H1 (cell line): ENCODE data around the gene ZNF652. TPM values are rescaled to one million over a fixed set of nuclear protein-coding genes. Genes with fewer than 3 reads are reported as not detected.

Experiments used
- CTCF ChIA-PET: fragments of 300-600 bp; sonication (Branson Sonifier 250); formaldehyde crosslinking; loops from one replicate; lab custom pipeline; 2021; ENCODE audit not compliant: partially characterized antibody; lab: Charles Lee
- POLR2A ChIA-PET: fragments of 300-600 bp; sonication (Branson Sonifier 250); formaldehyde crosslinking; loops from one replicate; lab custom pipeline; 2021; ENCODE audit warnings: inconsistent platforms; ENCODE audit not compliant: partially characterized antibody; lab: Charles Lee
- DNase-seq, 2 experiments: peaks; one replicate each; pipeline versions ENCODE4 v3.0.0 to v3.0.0-alpha.2; 2010 to 2022; ENCODE audit warnings: low spot score in 2 of 2, low read depth in 1 of 2, mixed read lengths in 1 of 2
- FAIRE-seq: peaks from 2 replicates; lab custom pipeline; 2011; peaks lifted over from hg19 to GRCh38; lab: Jason Lieb, UNC
- H2AFZ ChIP-seq: 2 replicates; pipeline ENCODE4 v1.8.1; 2012; ENCODE audit warnings: low read length, inconsistent platforms
- H2AK5ac ChIP-seq: 2 replicates; pipeline ENCODE4 v1.6.1; 2013; ENCODE audit warnings: low read depth, low read length
- H2BK120ac ChIP-seq: replicated peaks from 2 replicates; pipeline ENCODE3; 2013; ENCODE audit warnings: low read depth, low read length, inconsistent platforms
- H2BK12ac ChIP-seq: 2 replicates; pipeline ENCODE4 v1.6.1; 2013; ENCODE audit warnings: low read depth, low read length
- H2BK15ac ChIP-seq: 2 replicates; pipeline ENCODE4 v1.6.1; 2013; ENCODE audit warnings: low read length
- H2BK20ac ChIP-seq: 2 replicates; pipeline ENCODE4 v1.6.1; 2013; ENCODE audit warnings: low read length
- H2BK5ac ChIP-seq: 2 replicates; pipeline ENCODE4 v1.6.1; 2013; ENCODE audit warnings: low read depth, low read length
- H3K14ac ChIP-seq: 2 replicates; pipeline ENCODE4 v1.6.1; 2013; ENCODE audit warnings: inconsistent platforms; ENCODE audit not compliant: insufficient read length
- H3K18ac ChIP-seq: 2 replicates; pipeline ENCODE4 v1.6.1; 2013; ENCODE audit warnings: low read length; ENCODE audit errors: extremely low read depth
- H3K23ac ChIP-seq: 2 replicates; pipeline ENCODE4 v1.6.1; 2013; ENCODE audit warnings: inconsistent platforms; ENCODE audit not compliant: insufficient read length
- H3K23me2 ChIP-seq: 2 replicates; pipeline ENCODE4 v1.6.1; 2013; ENCODE audit warnings: low read depth, low read length
- H3K27ac ChIP-seq: 2 replicates; pipeline ENCODE4 v1.6.1; 2011; ENCODE audit warnings: low read depth, low read length, inconsistent platforms
- H3K27me3 ChIP-seq, 4 experiments: replicated peaks in 1 of 4; 1 replicate in 1 of 4; 2 replicates in 3 of 4; pipeline versions ENCODE4 v1.6.1 to v1.8.1; 2011 to 2013; ENCODE audit warnings: low read length in 3 of 4, mild to moderate bottlenecking in 3 of 4, inconsistent platforms in 2 of 4, mixed read lengths in 2 of 4, moderate library complexity in 1 of 4; ENCODE audit not compliant: control insufficient read depth in 3 of 4, insufficient read depth in 3 of 4; ENCODE audit errors: extremely low read depth in 1 of 4
- H3K36me3 ChIP-seq, 4 experiments: 2 replicates each; pipeline versions ENCODE4 v1.6.1 to v1.8.1; 2011 to 2013; ENCODE audit warnings: mild to moderate bottlenecking in 4 of 4, low read length in 3 of 4, moderate library complexity in 2 of 4, control low read depth in 1 of 4, inconsistent platforms in 1 of 4; ENCODE audit not compliant: insufficient read depth in 4 of 4, control insufficient read depth in 2 of 4
- H3K4ac ChIP-seq: replicated peaks from 2 replicates; pipeline ENCODE3; 2013; ENCODE audit warnings: low read length, low read depth, mixed read lengths, inconsistent platforms; ENCODE audit not compliant: insufficient read length
- H3K4me1 ChIP-seq, 4 experiments: replicated peaks in 1 of 4; 1 replicate in 1 of 4; 2 replicates in 3 of 4; pipeline versions ENCODE4 v1.6.1 to v1.8.1; 2011 to 2013; ENCODE audit warnings: low read length in 3 of 4, inconsistent platforms in 2 of 4, mixed read lengths in 1 of 4; ENCODE audit not compliant: insufficient read depth in 4 of 4, control insufficient read depth in 3 of 4
- H3K4me2 ChIP-seq, 2 experiments: 2 replicates each; pipeline versions ENCODE4 v1.6.1 to v1.8.1; 2011 to 2013; ENCODE audit warnings: low read depth in 2 of 2, low read length in 2 of 2, control low read depth in 1 of 2, inconsistent platforms in 1 of 2, mild to moderate bottlenecking in 1 of 2; ENCODE audit not compliant: insufficient read depth in 1 of 2
- H3K4me3 ChIP-seq, 4 experiments: fragments of 200-600, 300-600 bp in 1 of 4; sonication (generic), shearing (Covaris generic), sonication (Bioruptor Twin) in 1 of 4; 2 replicates each; pipeline versions ENCODE4 v1.5.1 to v1.8.1; 2011 to 2016; ENCODE audit warnings: low read length in 4 of 4, low read depth in 3 of 4, control low read depth in 2 of 4, inconsistent platforms in 2 of 4, mild to moderate bottlenecking in 2 of 4, mixed read lengths in 1 of 4, moderate library complexity in 1 of 4; ENCODE audit not compliant: insufficient read depth in 2 of 4; ENCODE audit errors: extremely low read depth in 1 of 4
- H3K56ac ChIP-seq: replicated peaks from 2 replicates; pipeline ENCODE3; 2013; ENCODE audit warnings: low read depth, mild to moderate bottlenecking, mixed read lengths, low read length, inconsistent platforms; ENCODE audit not compliant: insufficient read length
- H3K79me1 ChIP-seq: 2 replicates; pipeline ENCODE4 v1.6.1; 2013; ENCODE audit warnings: low read depth, low read length, control low read depth
- H3K79me2 ChIP-seq, 2 experiments: 2 replicates each; pipeline versions ENCODE4 v1.6.1 to v1.8.1; 2012 to 2013; ENCODE audit warnings: low read length in 2 of 2, mild to moderate bottlenecking in 2 of 2, inconsistent platforms in 1 of 2; ENCODE audit not compliant: insufficient read depth in 2 of 2, control insufficient read depth in 1 of 2
- H3K9ac ChIP-seq, 4 experiments: replicated peaks in 1 of 4; 1 replicate in 1 of 4; 2 replicates in 3 of 4; pipeline versions ENCODE4 v1.6.1 to v1.8.1; 2011 to 2013; ENCODE audit warnings: low read depth in 3 of 4, low read length in 3 of 4, control low read depth in 2 of 4, mild to moderate bottlenecking in 2 of 4, moderate library complexity in 2 of 4, inconsistent platforms in 1 of 4; ENCODE audit errors: extremely low read depth in 1 of 4
- H3K9me3 ChIP-seq, 2 experiments: 2 replicates each; pipeline versions ENCODE4 v1.6.1 to v1.8.1; 2012 to 2013; ENCODE audit warnings: mild to moderate bottlenecking in 2 of 2, moderate library complexity in 2 of 2, control low read depth in 1 of 2, inconsistent platforms in 1 of 2, low read depth in 1 of 2, low read length in 1 of 2, mixed read lengths in 1 of 2; ENCODE audit not compliant: insufficient read depth in 2 of 2
- H4K20me1 ChIP-seq, 2 experiments: replicated peaks in 1 of 2; 2 replicates each; pipeline versions ENCODE3 to v1.8.1; 2011 to 2013; ENCODE audit warnings: inconsistent platforms in 2 of 2, low read length in 2 of 2, mild to moderate bottlenecking in 1 of 2; ENCODE audit not compliant: insufficient read depth in 2 of 2, control insufficient read depth in 1 of 2
- H4K5ac ChIP-seq: 2 replicates; pipeline ENCODE4 v1.6.1; 2013; ENCODE audit warnings: low read length, low read depth, mixed read lengths, inconsistent platforms; ENCODE audit not compliant: insufficient read length
- H4K8ac ChIP-seq: 2 replicates; pipeline ENCODE4 v1.8.0; 2013; ENCODE audit warnings: mild to moderate bottlenecking, moderate library complexity, low read length, inconsistent platforms; ENCODE audit not compliant: insufficient read depth; ENCODE audit errors: extremely low read depth
- H4K91ac ChIP-seq: replicated peaks from 2 replicates; pipeline ENCODE3; 2013; ENCODE audit warnings: low read length, mixed read lengths, inconsistent platforms; ENCODE audit not compliant: insufficient read length
- CTCF ChIP-seq, 3 experiments: IDR thresholded peaks; 1 replicate in 2 of 3; 2 replicates in 1 of 3; pipeline versions ENCODE4 v1.5.1 to v1.6.1; 2011; ENCODE audit warnings: low read length in 3 of 3, mild to moderate bottlenecking in 3 of 3, inconsistent platforms in 2 of 3, low read depth in 1 of 3, moderate library complexity in 1 of 3; ENCODE audit not compliant: insufficient read depth in 1 of 3; ENCODE audit errors: control extremely low read depth in 1 of 3
- EGR1 ChIP-seq: IDR thresholded peaks from 2 replicates; pipeline ENCODE4 v1.6.1; 2011; ENCODE audit warnings: low read depth, low read length, borderline replicate concordance
- KDM4A ChIP-seq: IDR thresholded peaks from one replicate; pipeline ENCODE4 v1.7.1; 2012; ENCODE audit warnings: low read depth, mild to moderate bottlenecking, moderate library complexity, low read length, inconsistent platforms; ENCODE audit not compliant: severe bottlenecking
- KDM5A ChIP-seq: fragments of 200-600 bp; IDR thresholded peaks from 2 replicates; pipeline ENCODE4 v1.7.1; 2012; ENCODE audit warnings: mild to moderate bottlenecking, low read length, inconsistent platforms, mixed read lengths
- SAP30 ChIP-seq: fragments of 300-600 bp; sonication (generic); IDR thresholded peaks from 2 replicates; pipeline ENCODE4 v1.7.1; 2012; ENCODE audit warnings: low read length, moderate library complexity, mild to moderate bottlenecking, inconsistent platforms; ENCODE audit not compliant: insufficient read depth, insufficient replicate concordance
- TBP ChIP-seq: IDR thresholded peaks from 2 replicates; pipeline ENCODE4 v1.6.1; 2011; ENCODE audit warnings: low read depth, low read length, improper control_type of control experiment
- WGBS, 2 experiments: shearing (Covaris generic) in 1 of 2; methylation state at CpG; one replicate each; pipeline versions ENCODE4 v1.1.6 to v1.1.7; 2013 to 2015; ENCODE audit warnings: low lambda C conversion rate in 2 of 2, mixed read lengths in 2 of 2, inconsistent platforms in 1 of 2, low coverage in 1 of 2, missing lambda C conversion rate in 1 of 2; ENCODE audit not compliant: insufficient replicate concordance in 2 of 2, insufficient coverage in 1 of 2, insufficient read length in 1 of 2; ENCODE audit errors: extremely low coverage in 1 of 2, missing lambda C conversion rate in 1 of 2; 5-methylcytosine and 5-hydroxymethylcytosine counted together
- polyA plus RNA-seq, 7 experiments: library from polyadenylated mRNA; depleted of rRNA in 3 of 7; stranded (reverse) in 5 of 7; unstranded in 2 of 7; fragments of >200 nt in 5 of 7; fragments of 200-250 nt in 2 of 7; gene quantifications; 1 replicate in 5 of 7; 2 replicates in 1 of 7; 4 replicates in 1 of 7; pipeline versions ENCODE4 v1.2.1 to v1.2.3, GENCODE V29; 2011 to 2013; ENCODE audit warnings: missing spikeins in 2 of 7, mixed read lengths in 2 of 7
- total RNA-seq: library from RNA; stranded (reverse); fragmentation: NEBNext Ultra II Directional; extraction: Animal tissue kit (Norgen Biotek cat#: 25700); gene quantifications from 2 replicates; pipeline ENCODE4 v1.2.1, GENCODE V29; 2021

ZNF652 gene
- total and polyA plus RNA-seq, 2 of the 8 experiments (the other 6 are each of a cell fraction or from before 2014, with no cell fraction given): 13.5 to 39.6 TPM

GRCh38 chr17:49280918-49281317 is 81.1 kb downstream of the ZNF652 start:
- no peak for FAIRE-seq

More at GRCh38 chr17:49280918-49281317, 81.1 kb downstream of the ZNF652 start:
- no peak overlapping the region for H2BK120ac ChIP-seq
- no peak overlapping the region for H3K14ac ChIP-seq
- ChIA-PET CTCF (interaction anchor here (0.7 to 7.6 kb wide), 2 partner anchors 9 to 483 kb away, joined by 4 to 59 read pairs; no protein-coding TSS in a partner anchor), POLR2A (interaction anchor here (0.6 to 0.9 kb wide), 2 partner anchors 68 to 90 kb away, joined by 3 read pairs; no protein-coding TSS in a partner anchor)
- no peak overlapping the region for H3K56ac ChIP-seq
- no peaks in the 10 kb centered on the region for H3K79me1 ChIP-seq
- H2AFZ ChIP-seq: no peak overlapping the region
- H3K18ac ChIP-seq: no peak overlapping the region
- no peak overlapping the region for H3K23ac ChIP-seq
- no peak overlapping the region for H3K9ac ChIP-seq
- no peaks in the 10 kb centered on the region for H4K20me1 ChIP-seq
- no peak overlapping the region for H3K27ac ChIP-seq
- H2BK5ac ChIP-seq: no peak overlapping the region
- no peaks in the 10 kb centered on the region for H3K27me3 ChIP-seq
- TF ChIP-seq CTCF (IDR thresholded peaks at IDR 0.05; ENCODE audit: control extremely low read depth in 1 of 3, insufficient read depth in 1 of 3, low read depth in 1 of 3, low read length in 3 of 3) (no peak), EGR1 (no peak), KDM5A (no peak), TBP (no peak), KDM4A (no peak), SAP30 (no peak)
- no peak overlapping the region for H4K8ac ChIP-seq
- H3K4me1 ChIP-seq: peaks cover 0 to 3% (median 2%) of the 10 kb centered on the region in 4 experiments; a peak in 4 of 7 replicates
- H2BK15ac ChIP-seq: no peak overlapping the region
- 90% methylated on average over 4 of the region's 4 CpGs; no CpG with 5 or more reads in 1 of the 2 experiments for WGBS, 2 experiments
- H4K91ac ChIP-seq: no peak overlapping the region
- no peaks in the 10 kb centered on the region for H3K23me2 ChIP-seq
- no peak overlapping the region for H3K4me2 ChIP-seq
- no peaks in the 10 kb centered on the region for H3K36me3 ChIP-seq
- H3K9me3 ChIP-seq: no peaks in the 10 kb centered on the region
- H2BK12ac ChIP-seq: no peak overlapping the region
- no peak overlapping the region for H3K4me3 ChIP-seq
- no peak overlapping the region for H4K5ac ChIP-seq
- H2AK5ac ChIP-seq: no peak overlapping the region
- H2BK20ac ChIP-seq: no peak overlapping the region
- H3K4ac ChIP-seq: no peak overlapping the region
- no peak for DNase-seq
- no peaks in the 10 kb centered on the region for H3K79me2 ChIP-seq
